Renal pelvis (tissue), 4 donors: ENCODE measurements around the gene SMARCA4. TPM values are rescaled to one million over a fixed set of nuclear protein-coding genes. Genes with fewer than 3 reads are reported as not detected.
A peak's percentile ranks its signal among the peaks of the same experiment; 100 is the strongest.

Experiments used
- DNase-seq: peaks from one replicate; pipeline ENCODE4 v3.0.0-alpha.2; 2013
- polyA plus RNA-seq, 3 donors: library from polyadenylated mRNA; unstranded; fragments of 120-200 nt; gene quantifications; one replicate each; pipeline ENCODE4 v1.2.1, GENCODE V29; 2013; ENCODE audit not compliant: insufficient read length in 3 of 3

SMARCA4 gene
- polyA plus RNA-seq, 3 donors = 164 to 189 (median 168) TPM

GRCh38 chr19:11007962-11008532 is 47.2 kb downstream of the SMARCA4 start:
- no peak for DNase-seq

GRCh38 chr19:11010041-11010440 is 49.2 kb downstream of the SMARCA4 start:
- DNase-seq = no peak

GRCh38 chr19:11012507-11012906 is 51.7 kb downstream of the SMARCA4 start:
- DNase-seq = no peak

- DNase-seq = no peak
Measured at GRCh38 chr19:11013771-11014170, 52.9 kb downstream of the SMARCA4 start.

GRCh38 chr19:11014403-11014911 is 53.6 kb downstream of the SMARCA4 start:
- DNase-seq = no peak

- DNase-seq = no peak
Measured at GRCh38 chr19:11016631-11017030, 55.8 kb downstream of the SMARCA4 start.

- DNase-seq = no peak
Measured at GRCh38 chr19:11017275-11018035, 56.6 kb downstream of the SMARCA4 start.

GRCh38 chr19:11018179-11018578 is 57.3 kb downstream of the SMARCA4 start:
- DNase-seq = peak; percentile 71

- DNase-seq = no peak
Measured at GRCh38 chr19:11018763-11019162, 57.9 kb downstream of the SMARCA4 start.

- DNase-seq = no peak
Measured at GRCh38 chr19:11019262-11019661, 58.4 kb downstream of the SMARCA4 start.

- no peak for DNase-seq
Measured at GRCh38 chr19:11019824-11020223, 59.0 kb downstream of the SMARCA4 start.

GRCh38 chr19:11020423-11020822 is 59.6 kb downstream of the SMARCA4 start:
- no peak for DNase-seq

- DNase-seq = no peak
Measured at GRCh38 chr19:11020982-11021759, 60.3 kb downstream of the SMARCA4 start.

GRCh38 chr19:11021760-11022144 is 60.9 kb downstream of the SMARCA4 start:
- DNase-seq = no peak

GRCh38 chr19:11023016-11023415 is 62.2 kb downstream of the SMARCA4 start:
- DNase-seq = no peak

GRCh38 chr19:11023710-11024109 is 62.9 kb downstream of the SMARCA4 start:
- no peak for DNase-seq

- DNase-seq = no peak
Measured at GRCh38 chr19:11024259-11024658, 63.4 kb downstream of the SMARCA4 start.

- DNase-seq = no peak
Measured at GRCh38 chr19:11025006-11025405, 64.2 kb downstream of the SMARCA4 start.

GRCh38 chr19:11025445-11025844 is 64.6 kb downstream of the SMARCA4 start:
- DNase-seq = no peak

GRCh38 chr19:11025997-11026396 is 65.2 kb downstream of the SMARCA4 start:
- DNase-seq = no peak

GRCh38 chr19:11027381-11027780 is 66.6 kb downstream of the SMARCA4 start:
- no peak for DNase-seq

GRCh38 chr19:11028146-11028545 is 67.3 kb downstream of the SMARCA4 start:
- no peak for DNase-seq
